ELR (cell line): ENCODE data around the gene SLC4A1AP.

Experiments used
- DNase-seq: peaks from one replicate; pipeline ENCODE4 v3.0.0-alpha.2; 2015; ENCODE audit warnings: low read depth

The SLC4A1AP gene

GRCh38 chr2:27703638-27704341 is 40.1 kb downstream of the SLC4A1AP start:
- DNase-seq = peak; percentile 84

GRCh38 chr2:27704342-27704876 is 40.7 kb downstream of the SLC4A1AP start:
- no peak for DNase-seq

DNA sequence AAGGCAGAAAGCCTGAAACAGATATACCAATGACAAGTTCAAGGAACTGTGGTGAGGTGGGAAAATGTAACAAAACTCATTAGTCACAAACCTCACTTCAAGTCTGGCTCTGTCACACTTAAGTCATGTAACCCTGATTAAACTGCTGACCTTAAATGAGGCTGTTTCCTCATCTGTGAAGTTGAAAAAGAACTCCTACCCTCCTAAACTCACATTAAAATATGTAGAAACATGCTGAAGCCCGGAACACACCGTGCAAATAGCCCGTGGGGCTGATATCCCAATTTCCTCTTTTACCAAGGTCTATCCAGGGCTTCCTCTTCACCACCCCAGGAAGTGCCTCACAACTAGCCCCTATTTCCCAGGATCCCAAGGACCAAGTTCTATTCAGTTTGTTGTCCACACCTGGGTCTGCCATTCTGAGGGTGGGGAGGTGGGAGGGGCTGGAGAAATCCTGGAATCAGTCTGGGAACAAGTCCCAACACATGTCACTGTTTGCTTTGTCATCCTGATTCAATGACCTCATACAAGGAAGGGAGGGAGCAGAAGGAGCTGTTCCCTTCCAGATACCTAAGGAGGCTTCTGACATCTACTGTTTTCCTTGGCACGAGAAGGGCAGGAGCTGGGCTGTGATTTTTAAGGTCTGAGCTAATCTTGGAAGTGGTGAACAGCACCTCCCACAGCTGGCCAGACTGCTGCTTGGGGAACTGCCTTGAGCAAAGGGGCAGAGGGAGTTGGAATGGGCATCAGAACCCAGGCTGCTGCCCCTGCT is 42.3 kb downstream of the SLC4A1AP start:
- DNase-seq = peak; percentile 80

DNA sequence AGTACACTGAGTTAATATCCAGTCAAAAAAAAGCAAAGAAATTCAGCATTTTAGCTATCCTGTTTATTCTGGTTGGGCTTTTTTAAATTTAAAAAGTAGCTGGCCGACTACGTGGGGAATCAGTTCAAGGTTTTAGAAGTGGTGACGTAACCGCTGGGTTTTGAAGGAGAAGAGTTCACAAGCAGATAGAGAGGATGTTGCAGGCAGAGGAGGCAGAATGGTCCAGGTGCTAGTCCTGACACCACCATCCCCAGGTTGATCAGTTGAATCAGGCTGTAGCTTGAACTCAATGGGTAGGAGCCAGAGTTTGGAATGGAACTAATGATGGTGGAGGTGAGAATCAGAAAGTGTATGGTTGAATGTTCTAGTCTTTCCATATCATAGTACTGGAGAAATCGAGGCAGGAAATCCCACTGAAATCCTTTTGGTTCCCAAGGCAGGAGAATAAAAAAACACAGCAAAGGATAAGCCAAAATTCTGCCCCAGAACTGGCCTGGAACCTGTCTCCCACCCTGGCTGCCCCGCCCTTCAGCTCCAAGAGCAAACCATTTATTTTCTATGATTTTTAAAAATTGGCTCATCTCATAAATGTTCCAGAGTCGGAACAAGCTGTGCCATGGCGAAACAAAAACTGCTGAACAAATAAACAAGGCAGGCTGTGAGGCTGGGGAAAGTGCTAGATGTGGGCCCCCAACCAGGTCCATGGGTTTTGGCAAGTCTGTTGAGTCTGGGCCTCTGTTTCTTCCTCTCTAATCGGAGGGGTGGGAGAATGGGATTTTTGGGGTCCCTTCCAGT is 44.0 kb downstream of the SLC4A1AP start:
- DNase-seq = no peak

DNA sequence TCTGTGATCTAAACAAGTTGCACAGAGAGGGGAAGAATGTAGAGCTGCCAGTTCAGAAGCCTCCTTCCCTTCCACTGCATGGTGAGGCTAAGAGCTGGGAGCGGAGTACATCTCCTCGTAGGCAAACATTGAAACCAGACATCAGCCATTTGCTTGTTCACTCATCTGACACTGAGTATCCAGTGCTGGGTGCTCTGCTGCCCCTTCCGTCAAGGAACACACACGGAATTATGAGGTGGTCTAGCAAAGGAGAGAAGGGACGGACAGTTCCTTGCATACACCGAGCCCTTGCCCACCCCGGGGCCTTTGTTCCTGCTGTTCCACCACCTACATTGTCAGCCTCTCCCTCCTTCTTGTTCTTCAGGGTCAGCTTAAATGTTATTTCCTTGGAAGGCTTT is 44.6 kb downstream of the SLC4A1AP start:
- DNase-seq = no peak

DNA sequence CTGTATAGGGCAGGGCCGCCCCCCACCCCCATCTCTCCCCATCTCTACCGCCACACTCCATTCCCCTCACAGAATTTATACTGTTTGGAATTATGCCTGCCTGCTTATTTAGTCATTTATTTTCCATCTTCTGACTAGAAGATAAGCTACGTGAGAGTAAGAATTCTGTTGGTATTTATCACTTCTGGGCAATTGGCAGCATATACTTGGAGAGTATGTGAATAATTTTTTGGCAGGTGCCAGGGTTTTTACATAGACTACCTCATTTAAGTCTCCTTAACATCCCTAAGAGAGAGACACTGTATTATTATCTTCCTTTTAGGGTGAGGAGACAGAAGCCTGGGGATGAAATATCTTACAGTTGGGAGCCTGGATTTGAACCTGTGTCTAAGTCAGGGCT is 45.0 kb downstream of the SLC4A1AP start:
- DNase-seq = no peak

DNA sequence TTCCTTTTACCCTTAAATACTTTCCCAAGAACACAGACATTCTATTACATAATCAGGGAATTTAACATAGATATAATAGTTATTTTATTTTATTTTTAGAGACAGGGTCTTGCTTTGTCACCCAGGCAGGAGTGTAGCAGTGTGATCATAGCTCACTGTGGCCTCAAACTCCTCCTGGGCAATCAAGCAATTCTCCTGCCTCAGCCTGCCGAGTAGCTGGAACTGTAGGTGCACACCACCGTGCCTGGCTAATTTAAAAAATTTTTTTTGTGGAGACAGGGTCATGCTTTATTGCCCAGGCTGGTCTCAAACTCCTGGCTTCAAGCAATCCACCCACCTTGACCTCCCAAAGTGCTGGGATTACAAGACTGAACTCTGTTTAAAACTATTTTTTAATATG is 45.6 kb downstream of the SLC4A1AP start:
- DNase-seq = no peak

DNA sequence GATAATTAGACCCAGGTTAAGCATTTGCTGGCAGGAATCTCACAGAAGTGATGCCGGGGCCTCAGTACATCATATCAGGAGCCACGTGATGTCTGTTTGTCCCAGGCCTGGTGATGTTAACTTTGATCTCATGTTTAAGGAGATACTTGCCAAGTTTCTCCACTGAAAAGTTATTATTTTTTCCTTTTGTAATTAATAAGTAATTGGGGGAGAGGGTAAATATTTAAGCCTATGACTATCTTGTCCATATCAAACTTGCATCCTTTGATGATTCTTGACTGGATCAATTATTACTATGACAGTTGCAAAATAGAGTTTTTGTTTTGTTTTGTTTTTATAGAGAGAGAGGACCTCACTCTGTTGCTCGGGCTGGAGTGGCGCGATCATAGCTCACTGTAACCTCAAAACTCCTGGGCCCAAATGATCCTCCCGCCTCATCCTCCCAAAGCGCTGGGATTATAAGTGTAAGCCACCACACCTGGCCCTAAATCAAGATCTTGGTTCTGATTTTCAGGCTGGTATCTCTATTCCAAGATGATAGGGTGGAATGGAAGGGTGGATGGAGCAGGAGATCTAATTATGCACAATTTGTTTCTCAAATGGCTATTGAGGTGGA is 46.4 kb downstream of the SLC4A1AP start:
- DNase-seq = no peak

DNA sequence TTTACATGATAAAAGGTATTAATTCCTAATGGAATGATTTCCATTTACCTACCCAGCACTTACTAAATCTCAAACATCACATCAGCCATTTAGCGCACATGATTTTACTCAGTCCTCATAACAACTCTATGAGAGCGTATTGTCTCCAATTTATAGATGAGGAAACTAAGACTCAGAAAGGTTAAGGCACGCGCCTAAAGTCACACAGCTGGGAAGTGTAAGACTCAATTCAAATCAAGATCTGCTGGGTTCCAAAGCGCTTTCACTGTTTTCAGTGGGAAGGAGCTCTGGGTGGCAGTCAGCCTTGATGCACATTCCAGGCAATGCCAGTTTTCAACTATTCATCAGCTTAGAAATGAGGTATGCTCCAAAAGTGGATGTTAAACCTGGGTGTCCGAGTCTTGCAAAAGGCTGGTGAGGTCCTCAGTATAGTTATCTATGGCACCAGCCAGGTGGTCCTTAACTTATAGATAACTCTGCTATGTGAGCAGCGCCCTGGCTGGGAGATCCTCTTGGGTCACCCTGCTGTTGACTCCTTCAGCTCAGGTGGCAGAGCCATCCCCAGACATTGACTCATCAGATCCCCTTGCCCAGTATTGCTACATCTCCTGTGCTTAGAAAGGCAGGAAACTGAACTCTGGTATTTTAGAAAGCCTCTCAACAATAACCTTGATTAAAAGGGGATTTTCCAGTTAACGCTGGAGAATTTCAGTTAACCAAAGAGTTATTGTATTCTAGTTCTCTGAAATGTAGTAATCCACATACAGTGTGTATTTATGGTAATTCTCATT is 47.1 kb downstream of the SLC4A1AP start:
- no peak for DNase-seq

DNA sequence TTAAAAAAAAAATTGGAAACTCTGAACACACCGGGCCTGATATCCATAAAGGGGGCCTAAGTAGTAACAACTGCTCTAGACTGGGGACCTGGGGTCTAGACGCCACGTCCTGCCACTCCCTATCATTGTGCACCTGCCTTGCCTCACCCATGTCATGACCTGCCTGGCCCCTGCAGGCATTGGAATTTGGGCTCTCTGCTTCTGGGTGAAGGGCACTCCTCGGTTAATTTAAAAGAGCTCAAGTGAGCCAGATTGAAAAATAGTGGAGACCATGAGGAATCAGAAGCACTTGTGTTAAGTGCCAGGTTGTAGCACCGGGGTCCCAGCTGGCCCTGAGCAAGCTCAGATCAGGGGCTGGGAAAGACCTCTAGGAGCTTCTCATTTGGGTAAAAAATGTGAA is 48.1 kb downstream of the SLC4A1AP start:
- no peak for DNase-seq

DNA sequence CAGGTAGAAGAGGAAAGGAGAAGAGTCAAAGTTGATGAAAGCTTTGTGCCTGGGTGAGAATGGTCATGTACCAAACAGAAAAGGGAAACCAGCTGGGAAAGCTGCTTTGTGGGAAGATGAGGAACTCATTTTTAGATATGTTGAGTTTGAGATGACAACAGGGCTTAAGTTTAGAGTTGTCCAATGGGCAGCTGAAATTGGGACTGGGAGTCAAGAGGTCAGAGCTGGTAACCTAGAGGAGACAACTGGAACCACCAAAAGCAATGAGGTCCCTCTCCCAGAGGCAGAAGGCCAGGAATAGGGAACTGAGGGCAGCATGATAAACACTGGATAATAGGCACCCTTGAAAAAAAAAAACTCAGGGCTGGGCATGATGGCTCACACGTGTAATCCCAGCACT is 48.8 kb downstream of the SLC4A1AP start:
- no peak for DNase-seq

DNA sequence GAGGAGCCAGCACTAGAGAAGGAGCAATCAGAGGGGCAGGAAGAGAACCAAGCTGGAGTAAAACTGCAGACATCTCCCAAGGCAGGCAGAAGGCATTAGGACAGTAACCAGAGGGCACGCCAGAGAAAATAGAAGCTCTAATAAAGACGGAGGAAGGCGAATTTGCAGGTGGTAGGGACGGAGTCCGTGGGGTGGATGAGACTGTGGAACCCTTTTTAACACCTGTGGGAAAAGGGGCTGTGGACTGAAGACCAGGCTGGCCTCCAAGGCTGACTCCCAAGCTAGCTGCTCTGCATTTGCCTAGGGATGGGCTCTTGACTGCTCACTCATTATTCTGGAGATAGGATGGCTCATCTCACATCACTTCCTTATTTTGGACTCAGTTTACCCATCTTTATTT is 49.5 kb downstream of the SLC4A1AP start:
- DNase-seq = no peak

- no peak for DNase-seq
Observed at GRCh38 chr2:27714053-27714452, 50.4 kb downstream of the SLC4A1AP start.

- no peak for DNase-seq
Observed at GRCh38 chr2:27714851-27715291, 51.2 kb downstream of the SLC4A1AP start.

DNA sequence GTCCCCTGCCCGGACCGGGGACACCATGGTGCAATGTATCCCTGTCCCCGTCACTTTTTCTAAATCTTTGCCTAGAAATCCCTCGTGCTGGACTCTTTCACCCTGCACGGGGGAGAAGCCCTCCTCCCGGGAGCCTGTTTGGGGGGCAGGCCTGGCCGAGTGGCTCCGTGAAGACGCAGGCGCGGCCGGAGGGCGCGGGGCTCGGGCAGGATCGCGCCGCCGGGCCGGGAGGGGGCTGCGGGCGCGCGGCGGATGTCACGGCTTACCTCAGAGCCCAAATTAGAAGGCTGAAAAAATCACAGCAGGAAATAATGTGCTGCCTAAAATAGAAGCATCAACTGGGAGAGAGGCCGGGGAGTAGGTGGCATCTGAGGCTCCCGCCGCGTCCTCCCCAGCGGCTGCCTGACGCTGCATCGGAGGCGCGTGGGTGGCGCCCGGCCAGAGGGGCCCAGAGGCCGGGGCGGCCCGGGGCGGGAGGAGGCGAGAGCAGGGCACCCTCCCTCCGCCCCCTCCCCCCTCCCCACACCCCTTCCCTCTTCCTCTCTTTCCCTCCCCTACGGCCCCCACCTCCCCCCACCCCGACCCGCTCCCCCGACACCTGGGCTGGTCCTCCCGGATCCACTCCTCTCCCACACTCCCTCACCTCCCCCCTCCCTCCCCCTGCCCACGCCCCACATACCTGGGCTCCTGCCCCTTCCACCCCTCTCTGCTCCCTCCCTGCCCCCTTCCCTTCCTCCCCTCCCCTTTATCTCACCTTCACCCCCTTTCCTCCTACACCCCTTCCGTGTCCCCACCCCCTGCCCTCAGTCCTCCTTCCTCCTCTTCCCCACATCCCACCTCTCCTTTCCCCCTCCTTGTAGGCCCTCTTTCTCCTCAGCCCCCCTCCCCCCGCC is 51.9 kb downstream of the SLC4A1AP start:
- peak; percentile 57 for DNase-seq

- peak; percentile 35 for DNase-seq
Observed at GRCh38 chr2:27716301-27717069, 52.8 kb downstream of the SLC4A1AP start.

DNA sequence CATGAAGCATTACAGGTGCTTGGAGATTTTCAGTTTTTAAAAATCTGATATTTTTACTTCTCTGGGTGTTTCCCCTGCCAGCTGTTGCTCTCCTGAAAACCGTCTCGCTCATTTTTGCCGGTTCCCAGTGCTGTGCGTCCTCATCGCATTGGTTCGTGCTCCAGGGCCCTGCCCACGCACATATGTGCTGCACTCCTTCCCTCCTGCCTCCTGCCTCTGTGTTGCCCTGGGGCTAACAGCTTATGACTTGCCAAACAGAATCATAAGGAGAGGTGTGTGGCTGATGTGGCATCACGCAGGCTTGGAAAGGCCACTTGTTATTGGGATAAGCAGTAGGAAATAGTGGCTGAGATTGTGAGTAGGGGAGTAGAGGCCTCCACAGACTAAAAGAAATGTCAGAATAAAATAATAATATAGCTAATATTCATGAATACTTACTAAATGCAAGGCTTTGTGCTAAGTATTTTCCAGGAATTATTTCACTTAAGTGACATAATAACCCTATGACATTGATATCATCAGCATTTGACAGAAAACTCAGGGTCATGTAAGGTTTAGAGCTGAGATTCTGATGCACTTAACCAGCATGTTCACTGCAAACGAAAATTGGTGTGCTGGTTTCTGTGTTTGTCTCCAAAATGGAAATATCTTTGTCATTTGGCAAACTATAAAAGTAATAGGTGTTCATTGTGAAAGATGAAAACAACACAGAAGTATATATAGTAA is 53.5 kb downstream of the SLC4A1AP start:
- DNase-seq = peak; percentile 94

GRCh38 chr2:27720004-27720551 is 56.4 kb downstream of the SLC4A1AP start:
- peak; percentile 97 for DNase-seq
